Thyroid gland (tissue), 4 donors: ENCODE measurements around the gene PGBD4. TPM values are rescaled to one million over a fixed set of nuclear protein-coding genes. Genes with fewer than 3 reads are reported as not detected.

Experiments
- DNase-seq, 2 donors: peaks; one replicate each; pipeline ENCODE4 v3.0.0-alpha.2; 2019
- H3K27ac ChIP-seq, 3 donors: fragments of 200-600 bp; sonication (generic); 1 replicate in 2 of 3; 2 replicates in 1 of 3; pipeline ENCODE4 v1.5.1; 2016 to 2019; ENCODE audit warnings: mild to moderate bottlenecking in 1 of 3, moderate library complexity in 1 of 3
- H3K27me3 ChIP-seq: fragments of 200-600 bp; sonication (generic); one replicate; pipeline ENCODE4 v1.5.1; 2019
- H3K36me3 ChIP-seq, 2 donors: fragments of 200-600 bp; sonication (generic); one replicate each; pipeline ENCODE4 v1.5.1; 2016 to 2019
- H3K4me1 ChIP-seq, 2 donors: fragments of 200-600 bp; sonication (generic); one replicate each; pipeline ENCODE4 v1.5.1; 2017 to 2019
- H3K4me3 ChIP-seq, 3 donors: fragments of 200-600 bp; sonication (generic); replicated peaks in 1 of 3; 1 replicate in 2 of 3; 2 replicates in 1 of 3; pipeline ENCODE4 v1.5.1; 2016; ENCODE audit warnings: mild to moderate bottlenecking in 1 of 3
- H3K9me3 ChIP-seq: fragments of 200-600 bp; sonication (generic); one replicate; pipeline ENCODE4 v1.5.1; 2017
- CTCF ChIP-seq, 6 experiments: fragments of 200-600 bp in 3 of 6; fragments of 450-650 bp in 3 of 6; sonication (generic) in 3 of 6; IDR thresholded peaks; one replicate each; pipeline ENCODE4 v1.5.1; 2016 to 2019; ENCODE audit warnings: antibody characterized with exemption in 6 of 6, mild to moderate bottlenecking in 2 of 6, inconsistent platforms in 1 of 6, moderate library complexity in 1 of 6
- POLR2A ChIP-seq, 2 donors: fragments of 450-650 bp; IDR thresholded peaks; one replicate each; pipeline ENCODE4 v1.6.1; 2017; ENCODE audit warnings: antibody characterized with exemption in 2 of 2, mild to moderate bottlenecking in 2 of 2, moderate library complexity in 1 of 2
- WGBS, 2 donors: methylation state at CpG; one replicate each; pipeline ENCODE4 v1.1.5; 2017; 5-methylcytosine and 5-hydroxymethylcytosine counted together
- intact Hi-C: fragments of 100-400 bp; cut with DNase I; formaldehyde crosslinking; loops from one replicate; pipeline ENCODE4 v1.15.1; 2023
- total RNA-seq, 4 donors: library from RNA; depleted of rRNA; stranded (reverse); fragments of >200 nt; gene quantifications; one replicate each; pipeline ENCODE4 v1.2.3, GENCODE V29; 2016

The PGBD4 gene
- total RNA-seq, result 1 to 10 TPM; 1.0 to 1.3 (median 1.2) TPM

- Histone ChIP-seq H3K4me1 (peaks cover 7 to 12% of the 10 kb centered on the region in 2 donors), H3K36me3 (no peaks in the 10 kb centered on the region), H3K27ac (peak within 1 kb of the TSS; percentile 44 to 84 (median 67)), H3K4me3 (peak within 1 kb of the TSS; percentile 74 to 87 (median 76)), H3K9me3 (no peaks in the 10 kb centered on the region), H3K27me3 (no peaks in the 10 kb centered on the region)
- TF ChIP-seq POLR2A (IDR thresholded peaks at IDR 0.05) (peak in 1 of 2 donors; percentile 84), CTCF (IDR thresholded peaks at IDR 0.05) (peak in 1 of 6 experiments; percentile 32)
- intact Hi-C loops, result loop anchor here (5.0 to 10.0 kb wide), 2 partner anchors 126 to 263 kb away; partner anchors contain the start of genes EMC4 and LPCAT4
- WGBS, 2 donors, result 0 to 2% methylated on average over 29 to 33 of the region's 48 CpGs
- DNase-seq, result peak; percentile 99
These were observed at the start of gene PGBD4, which contains the start of gene EMC7 for GRCh38 chr15:34101366-34102174. Gene PGBD4 (plus strand): TSS chr15:34102083. CDS start chr15:34102532, 449 bp downstream. Gene EMC7 (minus strand): TSS chr15:34101862. CDS start chr15:34101839, 23 bp downstream.

GRCh38 chr15:34054081-34054707 is 47.7 kb upstream of the PGBD4 start:
- WGBS, 2 donors, result 94% methylated on average over 3 of the region's 3 CpGs
- no peak for TF ChIP-seq POLR2A (IDR thresholded peaks at IDR 0.05)
- TF ChIP-seq CTCF (IDR thresholded peaks at IDR 0.05), result no peak
- intact Hi-C loops, result no loop called here

GRCh38 chr15:34055868-34056595 is 45.9 kb upstream of the PGBD4 start:
- Histone ChIP-seq H3K4me1 (no peaks in the 10 kb centered on the region), H3K36me3 (no peaks in the 10 kb centered on the region), H3K9me3 (no peaks in the 10 kb centered on the region), H3K27ac (no peak overlapping the region), H3K4me3 (no peak overlapping the region), H3K27me3 (no peaks in the 10 kb centered on the region)
- no peak for TF ChIP-seq POLR2A (IDR thresholded peaks at IDR 0.05)
- TF ChIP-seq CTCF (IDR thresholded peaks at IDR 0.05), result no peak
- WGBS, 2 donors, result 70 to 71% methylated on average over 3 of the region's 3 CpGs
- DNase-seq, result no peak
- intact Hi-C loops, result no loop called here

More at GRCh38 chr15:34054081-34054707, 47.7 kb upstream of the PGBD4 start:
- no peak overlapping the region for H3K27ac ChIP-seq
- no peaks in the 10 kb centered on the region for H3K9me3 ChIP-seq
- H3K36me3 ChIP-seq, result no peaks in the 10 kb centered on the region
- no peaks in the 10 kb centered on the region for H3K27me3 ChIP-seq
- H3K4me1 ChIP-seq, result no peaks in the 10 kb centered on the region
- no peak for DNase-seq
- no peak overlapping the region for H3K4me3 ChIP-seq

- no peak for DNase-seq
- intact Hi-C loops, result no loop called here
- Histone ChIP-seq H3K27me3 (no peaks in the 10 kb centered on the region), H3K27ac (no peak overlapping the region), H3K9me3 (no peaks in the 10 kb centered on the region), H3K4me3 (no peak overlapping the region), H3K4me1 (no peaks in the 10 kb centered on the region), H3K36me3 (no peaks in the 10 kb centered on the region)
- no peak for TF ChIP-seq POLR2A (IDR thresholded peaks at IDR 0.05)
- no peak for TF ChIP-seq CTCF (IDR thresholded peaks at IDR 0.05)
- WGBS, 2 donors, result 81 to 95% methylated on average over 5 of the region's 5 CpGs
These were observed 45.0 kb upstream of the PGBD4 start for GRCh38 chr15:34056911-34057310.
